Fibroblast of lung (primary cell): ENCODE results near the gene DVL1.

Experiments
- CTCF ChIP-seq, 2 donors: IDR thresholded peaks in 1 of 2; conservative IDR thresholded peaks in 1 of 2; 1 replicate in 1 of 2; 2 replicates in 1 of 2; pipeline ENCODE4 v1.5.1; 2011 to 2012; ENCODE audit warnings: low read length in 2 of 2, control low read depth in 1 of 2, inconsistent platforms in 1 of 2, low read depth in 1 of 2, mild to moderate bottlenecking in 1 of 2
- EZH2 ChIP-seq: IDR thresholded peaks from 2 replicates; pipeline ENCODE4 v1.5.1; 2012; ENCODE audit warnings: low read length, control low read depth, mild to moderate bottlenecking; ENCODE audit errors: missing control alignments

- TF ChIP-seq CTCF (conservative IDR thresholded peaks at IDR 0.05 in 1 of 2, IDR thresholded peaks at IDR 0.05 in 1 of 2; ENCODE audit: low read depth in 1 of 2, low read length in 2 of 2) (no peak), EZH2 (no peak)
Observed at GRCh38 chr1:1345384-1345783, 3.8 kb downstream of the DVL1 start.
